ENCODE results near the gene PRMT5. TPM values are rescaled to one million over a fixed set of nuclear protein-coding genes. Genes with fewer than 3 reads are reported as not detected.

PRMT5 gene
- polyA plus RNA-seq, 1 donor = 65.2 TPM

Other genes with a start within 250 kb of the PRMT5 start
- 123 TPM for gene OXA1L, start 162.7 kb downstream of the PRMT5 start, polyA plus RNA-seq
- gene SLC7A7, start 113.9 kb downstream of the PRMT5 start, polyA plus RNA-seq = 660 TPM
- 115 TPM for gene MRPL52, start 99.5 kb downstream of the PRMT5 start, polyA plus RNA-seq
- gene MMP14, start 92.8 kb downstream of the PRMT5 start, polyA plus RNA-seq = 108 TPM
- gene LRP10, start 57.6 kb downstream of the PRMT5 start, polyA plus RNA-seq = 92.8 TPM
- 0.72 TPM for gene REM2, start 46.2 kb downstream of the PRMT5 start, polyA plus RNA-seq
- 81.9 TPM for gene RBM23, start 10.2 kb downstream of the PRMT5 start, polyA plus RNA-seq
- gene HAUS4, start 27.7 kb upstream of the PRMT5 start, polyA plus RNA-seq = 45.8 TPM
- gene AJUBA, start 53.2 kb upstream of the PRMT5 start, polyA plus RNA-seq = 22.0 TPM
- gene C14orf93, start 80.8 kb upstream of the PRMT5 start, polyA plus RNA-seq = 15.1 TPM
- gene PSMB5, start 105.5 kb upstream of the PRMT5 start, polyA plus RNA-seq = 112 TPM
- gene PSMB11, start 112.8 kb upstream of the PRMT5 start, polyA plus RNA-seq = not detected
- 10.5 TPM for gene CDH24, start 128.1 kb upstream of the PRMT5 start, polyA plus RNA-seq
- 225 TPM for gene ACIN1, start 165.8 kb upstream of the PRMT5 start, polyA plus RNA-seq
- 60.9 TPM for gene C14orf119, start 166.1 kb upstream of the PRMT5 start, polyA plus RNA-seq
- gene CIROP, start 175.6 kb upstream of the PRMT5 start, polyA plus RNA-seq = 0.01 TPM
- gene CEBPE, start 189.9 kb upstream of the PRMT5 start, polyA plus RNA-seq = 0.07 TPM